Breast epithelium (tissue), 3 donors: Measurements from ENCODE around the gene DDX19B.

ENCODE experiments used
- POLR2A ChIP-seq: fragments of 450-650 bp; IDR thresholded peaks from one replicate; pipeline ENCODE4 v1.6.1; 2016; ENCODE audit warnings: antibody characterized with exemption, mild to moderate bottlenecking, moderate library complexity
- TF ChIP-seq, protein P1 (sequence below), 3 donors: fragments of 450-650 bp; IDR thresholded peaks; one replicate each; pipeline ENCODE4 v1.5.1; 2016 to 2017; ENCODE audit warnings: antibody characterized with exemption in 3 of 3, mild to moderate bottlenecking in 3 of 3, moderate library complexity in 3 of 3

DNA sequence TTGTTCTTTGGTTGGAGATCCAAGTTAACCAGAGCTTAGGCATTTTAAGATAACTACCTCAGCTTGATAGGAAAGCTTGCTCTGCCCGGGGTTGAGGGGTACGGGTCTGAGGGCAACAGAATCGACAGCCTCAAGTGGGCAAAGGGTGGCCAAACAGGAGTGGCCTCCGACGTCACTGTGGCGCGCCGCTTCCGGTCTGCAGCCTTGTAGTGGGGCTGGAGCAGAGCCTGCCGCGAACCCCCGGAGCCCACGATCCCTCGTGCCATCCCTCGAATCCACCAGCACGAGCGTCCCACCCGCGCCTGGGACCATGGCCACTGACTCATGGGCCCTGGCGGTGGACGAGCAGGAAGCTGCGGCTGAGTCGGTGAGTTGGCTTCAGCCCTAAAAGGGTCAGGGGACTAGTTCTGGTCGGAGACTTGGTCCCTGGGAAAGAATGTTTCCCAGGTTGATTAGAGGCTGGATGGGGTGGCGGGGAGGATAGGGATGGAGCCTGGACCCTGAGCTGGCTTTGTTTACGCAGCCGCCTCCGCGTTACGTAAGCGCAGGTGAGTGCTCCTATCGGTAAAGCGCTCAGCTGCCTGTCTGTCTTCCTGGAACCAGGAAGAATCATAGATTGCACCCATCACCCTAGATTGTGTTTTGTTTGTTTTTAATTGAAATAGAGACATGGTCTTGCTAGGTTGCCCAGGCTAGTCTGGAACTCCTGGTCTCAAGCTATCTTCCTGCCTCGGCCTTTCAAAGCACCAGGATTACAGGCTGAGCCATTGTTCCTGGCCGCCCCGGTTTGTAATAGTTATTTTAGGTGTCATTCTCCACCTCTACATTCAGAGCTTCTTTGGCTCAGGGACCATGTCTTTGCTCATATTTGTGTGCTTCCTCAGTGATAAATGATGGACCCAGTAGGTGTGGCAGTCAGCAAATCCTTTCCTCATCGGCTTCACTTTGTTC lies at the start of gene DDX19B:
- TF ChIP-seq POLR2A: peak; percentile 65
- TF ChIP-seq, protein P1, sequence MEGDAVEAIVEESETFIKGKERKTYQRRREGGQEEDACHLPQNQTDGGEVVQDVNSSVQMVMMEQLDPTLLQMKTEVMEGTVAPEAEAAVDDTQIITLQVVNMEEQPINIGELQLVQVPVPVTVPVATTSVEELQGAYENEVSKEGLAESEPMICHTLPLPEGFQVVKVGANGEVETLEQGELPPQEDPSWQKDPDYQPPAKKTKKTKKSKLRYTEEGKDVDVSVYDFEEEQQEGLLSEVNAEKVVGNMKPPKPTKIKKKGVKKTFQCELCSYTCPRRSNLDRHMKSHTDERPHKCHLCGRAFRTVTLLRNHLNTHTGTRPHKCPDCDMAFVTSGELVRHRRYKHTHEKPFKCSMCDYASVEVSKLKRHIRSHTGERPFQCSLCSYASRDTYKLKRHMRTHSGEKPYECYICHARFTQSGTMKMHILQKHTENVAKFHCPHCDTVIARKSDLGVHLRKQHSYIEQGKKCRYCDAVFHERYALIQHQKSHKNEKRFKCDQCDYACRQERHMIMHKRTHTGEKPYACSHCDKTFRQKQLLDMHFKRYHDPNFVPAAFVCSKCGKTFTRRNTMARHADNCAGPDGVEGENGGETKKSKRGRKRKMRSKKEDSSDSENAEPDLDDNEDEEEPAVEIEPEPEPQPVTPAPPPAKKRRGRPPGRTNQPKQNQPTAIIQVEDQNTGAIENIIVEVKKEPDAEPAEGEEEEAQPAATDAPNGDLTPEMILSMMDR (IDR thresholded peaks at IDR 0.05): peak in 1 of 3 donors; percentile 36
